Glomerular visceral epithelial cell (primary cell): ENCODE results near the gene CIDEB.
"Not testable (repeated sequence)": the region's sequence is repeated elsewhere in the genome, so short reads cannot be mapped to it uniquely, and the experiment has no call there.

ENCODE experiments used
- DNase-seq: peaks from one replicate; pipeline ENCODE4 v3.0.0-alpha.2; 2016; ENCODE audit errors: extremely low spot score

CIDEB gene, protein sequence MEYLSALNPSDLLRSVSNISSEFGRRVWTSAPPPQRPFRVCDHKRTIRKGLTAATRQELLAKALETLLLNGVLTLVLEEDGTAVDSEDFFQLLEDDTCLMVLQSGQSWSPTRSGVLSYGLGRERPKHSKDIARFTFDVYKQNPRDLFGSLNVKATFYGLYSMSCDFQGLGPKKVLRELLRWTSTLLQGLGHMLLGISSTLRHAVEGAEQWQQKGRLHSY

DNA sequence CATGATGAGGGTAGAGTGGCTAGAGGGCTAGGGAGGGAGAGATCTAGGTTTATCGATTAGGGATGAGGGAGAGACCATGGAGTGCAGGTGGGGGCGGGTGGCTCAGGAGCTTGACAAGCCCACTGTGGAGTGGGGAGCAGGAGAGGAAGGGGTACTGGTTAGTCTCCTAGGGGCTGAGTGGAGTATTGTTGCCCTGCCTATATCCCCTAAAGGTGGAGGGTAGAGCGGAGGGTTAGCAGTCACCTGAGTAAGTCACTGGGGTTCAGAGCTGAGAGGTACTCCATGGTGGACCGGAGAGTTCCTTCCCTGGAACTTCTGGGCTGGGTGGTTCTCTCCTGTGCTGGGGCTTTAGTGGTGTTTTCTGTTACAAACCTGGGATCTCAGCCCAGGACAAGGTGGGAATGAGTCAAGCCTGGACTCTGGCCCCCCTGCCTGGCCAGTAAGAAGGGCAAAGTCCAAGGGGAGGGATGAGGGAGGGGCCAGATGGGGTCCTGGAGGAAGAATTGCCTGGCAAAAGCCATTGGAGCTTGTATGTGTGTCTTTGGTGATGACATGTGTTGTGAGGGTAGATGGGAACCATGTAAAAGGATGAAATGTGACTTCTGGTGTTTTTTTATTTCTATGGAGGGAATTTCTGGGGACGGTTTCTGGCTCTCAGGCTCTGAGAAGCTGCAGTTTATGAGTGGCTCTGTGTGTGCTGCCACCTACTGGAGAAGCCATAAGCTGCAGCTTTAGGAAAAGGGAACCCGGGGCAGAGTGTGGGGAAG lies at the start of gene CIDEB:
TSS of gene CIDEB (minus strand) at position 403 of the 767 bp plus-strand sequence. CDS start at position 284, 119 bp downstream.
- peak; percentile 71 for DNase-seq

DNA sequence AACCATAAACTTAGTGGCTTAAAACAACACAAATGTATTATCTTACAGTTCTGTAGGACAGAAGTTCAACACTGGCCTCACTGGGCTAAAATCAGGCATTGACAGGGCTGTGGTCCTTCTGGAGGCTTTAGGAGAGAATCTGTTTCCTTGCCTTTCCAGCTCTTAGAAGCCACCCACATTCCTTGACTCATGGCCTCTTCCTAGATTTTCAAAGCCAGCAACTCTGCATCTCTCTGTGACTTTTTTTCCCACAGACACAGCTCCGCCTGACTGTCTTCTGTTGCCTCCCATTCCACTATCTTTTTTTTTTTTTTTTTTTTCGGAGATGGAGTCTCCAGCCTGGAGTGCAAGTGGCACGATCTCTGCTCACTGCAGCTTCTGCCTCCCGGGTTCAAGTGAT lies 48.4 kb upstream of the CIDEB start:
- no peak for DNase-seq

DNA sequence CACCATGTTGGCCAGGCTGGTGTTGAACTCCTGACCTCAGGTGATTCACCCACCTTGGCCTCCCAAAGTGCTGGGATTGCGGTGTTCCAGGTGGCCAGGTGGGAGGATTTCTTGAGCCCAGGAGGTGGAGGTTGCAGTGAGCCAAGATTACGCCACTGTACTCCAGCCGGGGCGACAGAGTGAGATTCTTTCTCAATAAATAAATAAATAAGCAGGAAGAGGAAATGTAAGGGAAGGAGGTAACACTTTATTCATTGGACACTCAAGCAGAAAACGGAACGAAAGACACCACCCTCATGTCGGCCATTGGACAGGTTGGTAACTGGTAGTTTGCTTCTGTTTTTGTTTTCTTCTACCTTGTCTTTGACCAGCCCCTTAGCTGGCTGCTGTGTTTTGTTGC lies 47.2 kb upstream of the CIDEB start:
- DNase-seq = no peak

DNA sequence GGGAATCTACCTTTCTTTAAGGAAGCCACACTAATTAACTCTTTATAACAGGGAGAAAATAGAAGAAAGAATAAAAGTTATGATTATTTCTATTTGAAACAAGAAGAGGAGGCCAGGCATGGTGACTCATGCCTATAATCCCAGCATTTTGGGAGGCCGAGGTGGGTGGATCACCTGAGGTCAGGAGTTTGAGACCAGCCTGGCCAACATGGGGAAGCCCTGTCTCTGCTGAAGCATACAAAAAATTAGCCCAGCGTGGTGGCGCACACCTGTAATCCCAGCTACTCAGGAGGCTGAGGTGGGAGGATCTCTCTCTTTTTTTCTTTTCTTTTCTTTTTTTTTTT lies 46.7 kb upstream of the CIDEB start:
- DNase-seq = not testable (repeated sequence)

DNA sequence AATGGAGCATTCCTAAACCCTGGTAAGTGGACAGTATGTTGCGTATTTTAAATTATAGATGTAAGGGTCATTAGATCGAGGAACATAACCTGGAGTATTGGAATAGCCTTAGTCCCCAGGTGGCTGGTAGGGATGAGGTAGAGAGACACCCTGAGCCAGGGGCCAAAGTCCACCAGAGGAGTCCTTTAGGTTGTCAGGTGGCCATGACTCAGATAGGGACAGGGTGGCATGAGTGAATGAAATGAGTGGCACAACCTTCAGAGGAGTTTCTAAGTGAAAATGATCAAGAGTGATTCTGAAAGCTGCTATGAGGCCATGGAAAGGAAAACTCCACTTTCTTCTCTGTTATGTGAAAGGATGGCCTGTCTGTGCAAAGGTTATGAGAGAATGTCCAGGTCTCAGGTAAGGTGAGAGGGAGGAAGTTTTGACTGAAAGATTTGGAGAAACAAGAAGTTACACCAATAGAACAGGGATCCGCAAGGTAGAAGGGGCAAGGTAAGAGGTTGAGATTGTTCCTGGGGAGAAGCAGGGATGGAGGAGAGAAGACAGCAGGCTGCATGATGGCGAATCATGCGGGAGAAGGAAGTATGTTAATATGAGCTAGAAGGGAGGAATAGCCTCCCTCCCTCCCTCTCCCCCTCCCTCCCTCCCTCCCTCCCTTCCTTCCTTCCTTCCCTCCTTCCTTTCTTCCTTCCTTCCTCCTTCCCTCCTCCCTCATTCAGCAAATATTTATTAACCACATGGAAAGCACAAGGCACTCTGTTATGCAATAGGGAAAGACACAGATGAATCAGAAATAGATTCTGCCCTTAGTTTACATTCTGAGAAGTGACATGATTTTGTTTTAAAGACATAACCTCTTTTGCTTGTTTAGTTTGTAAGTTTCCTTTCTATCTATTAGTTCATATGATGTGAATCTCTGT lies 46.0 kb upstream of the CIDEB start:
- no peak for DNase-seq

DNA sequence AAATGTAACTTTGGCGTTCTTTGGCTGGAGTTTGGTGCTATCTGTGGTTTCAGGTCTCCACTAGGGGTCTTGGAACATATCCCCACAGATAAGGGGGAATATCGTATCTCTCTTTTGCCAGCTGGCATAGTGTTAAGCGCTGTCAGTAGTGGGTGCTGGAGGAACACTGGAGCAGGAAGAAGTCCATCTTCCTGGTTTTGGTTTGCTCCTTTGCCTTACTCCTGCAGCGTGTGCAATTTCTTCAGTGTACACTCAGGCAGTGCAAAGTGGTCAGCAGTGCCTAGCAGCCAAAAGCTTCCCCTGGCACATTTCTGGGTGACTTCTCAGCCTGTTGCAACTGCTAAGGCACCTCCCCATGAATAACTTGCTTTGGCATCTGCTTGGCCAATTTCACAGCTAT lies 43.7 kb upstream of the CIDEB start:
- DNase-seq = no peak

DNA sequence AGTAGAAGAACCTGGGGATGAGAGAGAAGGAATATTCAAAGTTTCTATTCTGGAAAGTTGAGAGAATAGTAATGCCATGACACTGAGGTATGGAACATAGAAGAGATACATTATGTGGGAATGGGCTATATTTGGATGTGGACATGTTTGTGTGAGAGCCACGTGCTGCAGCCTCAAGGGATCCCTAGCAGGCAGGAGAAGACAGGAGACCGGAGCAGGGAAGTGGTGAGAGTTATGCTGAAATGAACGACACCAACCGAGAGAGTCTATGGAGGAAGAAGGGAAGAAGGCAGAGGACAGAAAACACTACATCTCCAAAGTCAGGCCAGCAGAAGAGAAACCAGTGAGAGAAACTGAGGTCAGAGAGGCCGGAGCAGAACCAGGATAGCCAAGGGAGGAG lies 42.0 kb upstream of the CIDEB start:
- no peak for DNase-seq

DNA sequence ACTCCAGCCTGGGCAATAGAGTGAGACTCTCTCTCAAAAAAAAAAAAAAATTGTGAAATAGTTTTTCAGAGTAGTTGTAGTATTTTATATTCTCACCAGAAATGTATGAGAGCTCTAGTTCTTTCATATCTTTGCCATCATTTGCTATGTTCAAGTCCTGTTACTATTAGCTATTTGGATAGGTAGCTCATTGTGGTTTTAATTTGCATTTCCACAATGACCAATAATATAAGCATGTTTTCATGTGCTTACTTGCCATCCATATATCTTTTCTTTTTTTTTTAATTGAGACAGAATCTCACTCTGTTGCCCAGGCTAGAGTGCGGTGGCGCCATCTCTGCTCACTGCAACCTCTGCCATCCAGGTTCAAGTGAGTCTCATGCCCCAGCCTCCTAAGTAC lies 40.4 kb upstream of the CIDEB start:
- no peak for DNase-seq

DNA sequence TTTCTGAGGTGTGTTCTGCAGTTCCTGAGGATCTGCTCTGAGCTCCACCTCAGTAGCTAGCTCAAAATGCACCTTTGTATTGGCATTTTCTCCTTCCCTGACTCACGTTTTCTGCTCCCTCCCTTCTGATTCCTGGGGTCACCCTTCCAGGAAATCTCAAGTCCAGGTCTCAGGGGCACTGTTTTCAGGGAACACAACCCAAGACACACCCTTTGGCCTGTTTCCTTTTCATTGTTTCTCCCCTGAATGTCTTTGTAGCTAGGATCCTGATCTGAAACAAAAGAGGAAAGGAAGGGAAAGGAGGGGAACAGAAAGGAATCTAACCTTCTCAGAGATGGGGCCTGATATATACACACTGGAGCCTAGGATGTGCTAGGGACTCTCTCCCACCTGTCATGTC lies 39.4 kb upstream of the CIDEB start:
- DNase-seq = no peak

DNA sequence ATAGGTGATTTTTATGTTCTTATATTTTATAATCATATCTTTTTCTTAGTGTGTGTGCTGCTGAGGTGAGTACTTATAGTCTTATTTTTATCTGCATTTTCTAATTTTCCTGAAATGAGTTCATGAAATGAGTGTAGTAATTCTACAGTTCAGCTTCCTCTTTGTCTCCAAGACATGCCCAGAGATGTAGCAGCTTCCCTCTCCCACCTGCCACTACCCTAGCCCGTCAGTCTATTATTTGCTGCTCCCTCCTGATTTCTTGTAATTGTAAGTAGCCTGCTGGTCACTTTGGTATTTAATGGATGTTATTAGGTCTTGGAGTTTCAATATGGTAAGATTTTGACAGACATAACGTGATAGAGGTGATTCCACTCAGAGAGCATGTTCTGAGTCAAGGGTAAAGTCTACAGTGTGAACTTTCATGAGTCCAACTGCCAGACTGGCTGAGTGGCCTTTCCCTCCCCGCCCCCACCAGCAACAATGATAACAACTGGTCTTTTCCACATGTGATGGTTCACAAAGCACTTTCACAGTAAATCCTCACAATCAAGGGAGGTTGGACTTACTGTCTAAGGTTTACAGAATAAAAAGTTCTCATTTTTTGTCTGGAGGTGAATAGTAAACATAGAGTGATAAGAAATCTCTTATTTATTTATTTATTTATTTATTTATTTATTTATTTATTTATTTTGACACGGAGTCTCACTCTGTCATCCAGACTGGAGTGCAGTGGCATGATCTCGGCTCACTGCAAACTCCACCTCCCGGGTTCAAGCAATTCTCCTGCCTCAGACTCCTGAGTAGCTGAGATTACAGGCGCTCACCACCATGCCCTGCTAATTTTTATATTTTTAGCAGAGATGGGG lies 36.3 kb upstream of the CIDEB start:
- DNase-seq = no peak

DNA sequence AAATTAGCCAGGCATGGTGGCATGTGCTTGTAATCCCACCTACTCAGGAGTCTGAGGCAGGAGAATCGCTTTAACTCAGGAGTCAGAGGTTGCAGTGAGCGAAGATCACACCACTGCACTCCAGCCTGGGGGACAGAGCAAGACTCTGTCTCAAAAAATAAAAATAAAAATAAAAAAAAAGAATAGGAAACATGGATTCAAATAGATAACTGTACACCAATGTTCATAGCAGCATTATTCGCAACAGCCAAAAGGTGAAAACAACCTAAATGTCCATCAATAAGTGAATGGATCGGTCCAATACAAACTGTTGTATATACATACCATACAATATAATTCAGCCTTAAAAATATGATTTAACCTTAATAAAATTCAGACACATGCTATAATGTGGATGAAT lies 35.1 kb upstream of the CIDEB start:
- no peak for DNase-seq

DNA sequence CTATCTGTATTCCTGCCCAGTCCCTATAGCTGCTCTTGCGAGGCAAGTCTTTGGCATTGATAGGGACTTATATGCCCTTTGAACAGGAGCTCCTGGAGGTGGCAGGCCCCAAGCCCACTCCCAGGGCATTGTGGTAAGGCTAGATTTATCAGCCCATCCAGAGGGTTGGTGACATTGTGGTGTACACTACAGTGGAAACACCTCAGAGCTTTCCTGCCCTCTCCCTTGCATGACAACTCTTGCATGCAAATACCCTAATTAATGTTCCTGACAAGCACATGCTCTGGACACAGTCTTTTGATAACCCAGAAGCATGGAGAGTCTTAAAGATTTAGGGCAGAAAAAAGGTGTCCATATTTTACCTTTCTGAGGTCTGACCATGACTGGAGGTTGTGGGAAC lies 32.8 kb upstream of the CIDEB start:
- no peak for DNase-seq

DNA sequence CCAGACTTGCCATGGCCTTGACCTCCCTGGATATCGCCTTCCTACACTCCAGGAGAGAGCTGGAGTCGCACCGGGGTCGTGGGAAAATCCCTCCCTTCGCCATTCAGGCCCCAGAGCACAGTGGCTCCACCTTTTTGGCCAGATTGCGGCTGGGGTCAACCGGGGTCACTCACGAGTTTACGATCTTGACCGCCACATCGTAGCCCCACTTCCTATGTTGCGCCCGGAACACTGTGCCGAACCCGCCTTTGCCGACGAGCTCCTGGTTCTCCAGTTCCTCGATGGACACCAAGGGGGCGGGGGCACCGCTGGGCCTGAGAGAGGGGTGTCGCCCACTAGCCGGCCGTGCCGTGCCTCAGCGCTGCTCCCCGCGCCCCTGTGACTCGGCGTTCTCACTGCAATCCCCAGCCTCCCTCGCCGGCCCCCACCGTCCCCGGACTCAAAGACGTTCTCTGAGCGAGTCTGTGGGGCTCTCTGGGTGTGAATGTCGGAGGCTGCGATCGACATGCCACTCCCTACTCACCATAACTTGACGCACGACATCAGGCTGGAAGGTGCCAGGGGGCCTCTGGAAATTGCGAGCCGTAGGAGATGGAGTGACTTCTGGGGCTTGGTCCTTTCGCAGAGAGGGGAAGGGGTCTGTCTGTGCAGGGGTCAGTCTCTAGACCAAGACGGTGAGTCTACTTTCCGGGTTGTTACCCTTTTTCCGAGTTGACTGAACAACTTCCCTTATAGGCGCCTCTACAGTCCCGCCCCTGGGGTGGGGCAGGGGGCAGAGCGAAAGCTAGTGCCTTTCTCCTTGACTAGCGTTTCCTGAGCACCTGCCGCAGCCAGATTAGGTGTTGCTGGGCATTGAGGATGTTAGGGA lies 31.7 kb upstream of the CIDEB start, which contains the start of gene RIPK3:
TSS of gene RIPK3 (minus strand) at position 708 of the 868 bp plus-strand sequence. CDS start at position 543, 165 bp downstream.
- no peak for DNase-seq

DNA sequence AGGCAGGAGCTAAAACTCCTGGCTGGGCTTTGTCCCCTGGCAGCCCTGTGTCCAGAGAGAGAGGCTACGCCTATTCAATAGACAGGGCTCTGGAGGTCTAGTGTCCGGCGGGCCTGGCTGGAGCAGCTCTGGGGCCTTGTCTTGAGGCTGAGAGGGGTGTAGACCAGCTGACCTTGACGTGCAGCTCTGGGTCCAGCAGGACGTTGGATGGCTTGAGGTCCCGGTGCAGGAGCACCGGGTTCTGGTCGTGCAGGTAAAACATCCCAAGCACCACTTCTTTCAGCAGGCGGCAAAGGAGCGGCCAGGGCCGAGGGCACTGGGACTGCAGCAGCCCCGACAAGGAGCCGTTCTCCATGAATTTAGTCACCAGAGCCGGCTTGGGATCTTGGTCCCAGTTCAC lies 31.1 kb upstream of the CIDEB start:
- DNase-seq = no peak

DNA sequence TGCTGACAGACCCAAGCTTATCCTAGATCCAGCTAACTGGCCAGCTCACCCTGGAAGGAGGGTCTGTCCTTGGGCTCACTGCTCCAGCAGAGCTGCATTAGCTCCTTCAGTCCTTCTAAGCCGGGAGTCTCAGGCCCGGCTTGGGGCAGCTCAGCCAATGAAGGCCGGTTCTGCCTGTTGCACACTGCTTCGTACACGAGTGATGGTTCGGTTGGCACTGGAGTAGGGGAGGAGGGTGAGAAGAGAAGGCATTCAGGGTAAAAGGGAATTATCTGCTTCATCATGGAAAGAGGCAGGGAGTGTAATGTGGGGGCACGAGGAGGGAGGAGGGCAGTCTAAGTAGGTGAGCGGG lies 30.0 kb upstream of the CIDEB start:
- DNase-seq = no peak

DNA sequence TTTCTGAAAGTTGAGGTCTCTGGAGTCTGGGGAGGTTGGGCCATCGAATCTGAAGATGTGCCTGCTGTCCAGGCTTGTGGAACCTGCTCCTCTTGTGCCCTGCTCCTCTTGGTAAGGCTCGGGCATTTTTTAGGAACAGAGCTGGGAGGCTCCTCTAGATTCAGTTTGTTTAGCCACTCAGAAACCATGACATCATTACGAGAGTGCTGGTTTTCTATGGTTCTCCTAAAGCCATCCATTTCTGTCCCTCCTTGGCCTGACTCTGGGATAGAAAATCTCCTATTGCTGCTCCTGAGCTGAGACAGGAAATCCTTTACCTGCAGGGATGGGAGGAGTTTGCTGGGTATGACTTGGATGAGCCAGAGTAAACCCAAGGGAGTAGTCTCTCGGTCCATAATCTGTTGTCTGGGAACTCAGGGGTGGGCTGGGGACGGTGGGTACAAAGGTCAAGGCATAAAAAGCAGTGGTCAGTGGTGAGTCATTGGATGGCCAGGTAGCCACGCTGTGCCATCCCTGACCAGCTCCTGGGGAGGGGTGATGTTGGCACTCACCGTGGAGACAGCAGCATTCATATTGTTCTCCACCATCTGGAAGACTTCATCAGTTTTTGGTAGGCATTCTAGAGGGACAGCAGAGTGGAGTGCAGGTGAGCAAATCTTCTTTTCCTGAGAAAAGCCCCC lies 29.5 kb upstream of the CIDEB start:
- DNase-seq = no peak

DNA sequence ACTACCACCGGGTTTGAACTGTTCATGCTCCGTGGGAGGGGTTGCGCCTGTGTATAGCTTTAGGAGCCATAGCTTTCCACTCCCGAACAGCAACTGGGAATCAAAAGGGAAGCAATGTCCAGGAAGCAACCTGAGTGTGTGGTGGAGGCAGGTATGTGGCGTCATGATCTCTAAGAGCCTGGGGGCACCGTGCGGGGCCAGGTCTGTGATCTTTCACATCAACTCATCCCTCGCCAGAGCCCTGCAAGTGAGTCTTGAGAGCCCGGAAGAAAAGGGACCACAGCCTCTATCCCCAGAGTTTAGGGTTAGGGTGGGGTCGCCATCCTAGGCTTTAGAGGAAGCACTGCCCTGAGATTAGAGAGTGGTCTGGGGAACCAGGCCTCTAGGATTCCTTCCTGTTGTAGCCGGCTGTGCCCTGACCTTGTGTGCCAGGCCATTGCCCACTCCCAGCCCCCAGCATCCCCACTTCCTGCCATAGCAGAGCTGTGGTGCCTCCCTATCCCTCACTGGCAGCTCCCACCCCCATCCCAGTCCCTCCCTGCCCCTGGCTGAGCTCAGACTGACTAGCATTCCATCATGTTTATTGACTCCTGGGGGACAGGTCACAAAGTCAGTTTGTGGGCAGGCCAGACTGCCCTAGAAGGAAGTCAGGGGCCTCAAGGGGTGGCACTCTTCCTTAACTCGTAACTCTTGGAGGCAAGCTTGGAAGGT lies 27.8 kb upstream of the CIDEB start:
- no peak for DNase-seq

DNA sequence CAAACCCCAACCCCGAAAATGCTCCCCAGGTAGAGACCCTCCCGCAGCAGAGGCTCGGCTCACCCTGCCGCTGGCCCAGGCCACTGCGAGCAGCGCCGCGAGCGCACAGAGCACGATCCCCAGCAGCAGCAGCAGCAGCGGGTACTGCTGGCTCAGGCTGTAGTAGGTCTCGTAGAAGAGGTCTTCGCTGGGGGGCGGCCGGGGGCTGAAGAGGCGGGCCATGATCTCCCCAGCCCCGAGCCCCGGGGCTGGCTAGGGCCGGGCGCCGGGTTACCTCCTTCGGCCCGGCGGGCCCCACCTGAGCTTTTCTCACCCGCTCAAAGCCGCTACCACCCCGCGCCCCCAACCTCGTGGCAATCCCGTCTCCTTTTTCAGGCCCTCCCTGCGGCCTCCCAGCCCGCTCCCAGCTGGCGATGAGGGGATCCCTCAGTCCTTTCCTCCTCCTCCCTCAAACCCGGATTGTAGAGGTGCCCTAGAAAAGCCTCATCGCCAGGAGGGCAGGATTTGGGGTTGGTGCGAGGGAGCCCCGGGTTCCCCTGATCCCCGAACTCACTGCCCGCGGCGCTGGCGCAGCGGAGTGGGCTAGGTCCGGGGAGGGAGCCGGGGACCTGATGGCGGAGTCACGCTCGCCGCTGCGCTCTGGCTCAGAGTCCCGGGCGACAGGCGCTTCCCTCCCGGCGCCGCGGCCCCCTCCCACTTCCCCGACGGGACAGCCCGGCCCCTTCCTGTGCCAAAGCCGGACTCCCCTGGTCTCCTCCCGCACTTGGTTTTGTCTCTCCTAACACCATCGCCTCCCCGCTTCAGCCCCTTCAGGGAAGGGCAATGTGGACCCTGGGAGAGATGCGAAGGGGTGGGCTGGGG lies 26.9 kb upstream of the CIDEB start, which contains the start of gene ADCY4:
TSS of gene ADCY4 (minus strand) at position 641 of the 861 bp plus-strand sequence. CDS start at position 222, 419 bp downstream.
- no peak for DNase-seq
